ENCODE results near the gene DCBLD2.

DNA sequence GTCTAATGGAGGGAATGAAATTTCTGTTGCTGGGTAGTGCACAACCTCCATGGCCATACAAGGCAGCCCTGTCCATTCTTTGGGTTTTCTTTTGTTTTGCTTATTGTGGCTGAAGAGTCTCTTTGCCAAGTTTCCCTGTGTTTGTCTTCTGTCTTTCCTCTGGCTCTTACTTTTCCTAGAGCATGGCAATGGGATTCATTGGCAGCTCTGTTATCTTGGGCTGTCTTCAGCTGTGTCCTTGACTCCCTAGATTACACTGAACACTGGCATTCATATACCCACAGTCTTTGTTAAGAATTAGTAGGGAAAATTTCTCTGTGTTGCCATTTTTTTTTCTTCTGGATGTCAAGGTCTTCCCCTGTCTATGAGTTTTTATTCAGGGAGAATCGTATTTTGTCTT, 16.1 kb upstream of the DCBLD2 start:
- TF ChIP-seq, protein P1, sequence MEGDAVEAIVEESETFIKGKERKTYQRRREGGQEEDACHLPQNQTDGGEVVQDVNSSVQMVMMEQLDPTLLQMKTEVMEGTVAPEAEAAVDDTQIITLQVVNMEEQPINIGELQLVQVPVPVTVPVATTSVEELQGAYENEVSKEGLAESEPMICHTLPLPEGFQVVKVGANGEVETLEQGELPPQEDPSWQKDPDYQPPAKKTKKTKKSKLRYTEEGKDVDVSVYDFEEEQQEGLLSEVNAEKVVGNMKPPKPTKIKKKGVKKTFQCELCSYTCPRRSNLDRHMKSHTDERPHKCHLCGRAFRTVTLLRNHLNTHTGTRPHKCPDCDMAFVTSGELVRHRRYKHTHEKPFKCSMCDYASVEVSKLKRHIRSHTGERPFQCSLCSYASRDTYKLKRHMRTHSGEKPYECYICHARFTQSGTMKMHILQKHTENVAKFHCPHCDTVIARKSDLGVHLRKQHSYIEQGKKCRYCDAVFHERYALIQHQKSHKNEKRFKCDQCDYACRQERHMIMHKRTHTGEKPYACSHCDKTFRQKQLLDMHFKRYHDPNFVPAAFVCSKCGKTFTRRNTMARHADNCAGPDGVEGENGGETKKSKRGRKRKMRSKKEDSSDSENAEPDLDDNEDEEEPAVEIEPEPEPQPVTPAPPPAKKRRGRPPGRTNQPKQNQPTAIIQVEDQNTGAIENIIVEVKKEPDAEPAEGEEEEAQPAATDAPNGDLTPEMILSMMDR (IDR thresholded peaks at IDR 0.05): no peak
- TF ChIP-seq, protein P2, sequence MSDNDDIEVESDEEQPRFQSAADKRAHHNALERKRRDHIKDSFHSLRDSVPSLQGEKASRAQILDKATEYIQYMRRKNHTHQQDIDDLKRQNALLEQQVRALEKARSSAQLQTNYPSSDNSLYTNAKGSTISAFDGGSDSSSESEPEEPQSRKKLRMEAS (IDR thresholded peaks at IDR 0.05; ENCODE audit: low read depth): no peak
- TF ChIP-seq EP300 (IDR thresholded peaks at IDR 0.05; ENCODE audit: borderline replicate concordance in 1 of 2, low read depth in 1 of 2, low read length in 1 of 2) (no peak), RFX5 (IDR thresholded peaks at IDR 0.05; ENCODE audit: low read length) (no peak), POLR2AphosphoS5 (IDR thresholded peaks at IDR 0.05; ENCODE audit: low read depth, low read length) (no peak), CHD2 (IDR thresholded peaks at IDR 0.05; ENCODE audit: low read length, partially characterized antibody) (no peak), ELF1 (IDR thresholded peaks at IDR 0.05) (no peak)
- TF ChIP-seq, protein P3, sequence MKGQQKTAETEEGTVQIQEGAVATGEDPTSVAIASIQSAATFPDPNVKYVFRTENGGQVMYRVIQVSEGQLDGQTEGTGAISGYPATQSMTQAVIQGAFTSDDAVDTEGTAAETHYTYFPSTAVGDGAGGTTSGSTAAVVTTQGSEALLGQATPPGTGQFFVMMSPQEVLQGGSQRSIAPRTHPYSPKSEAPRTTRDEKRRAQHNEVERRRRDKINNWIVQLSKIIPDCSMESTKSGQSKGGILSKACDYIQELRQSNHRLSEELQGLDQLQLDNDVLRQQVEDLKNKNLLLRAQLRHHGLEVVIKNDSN (IDR thresholded peaks at IDR 0.05; ENCODE audit: borderline replicate concordance, low read depth): no peak
